Measurements from ENCODE around the gene CLCF1. TPM values are rescaled to one million over a fixed set of nuclear protein-coding genes. Genes with fewer than 3 reads are reported as not detected.

Gene CLCF1
- total and polyA plus RNA-seq, 10 of the 15 experiments (the other 5 are each of a cell fraction or from before 2014, with no cell fraction given) = 0.16 to 2.1 (median 0.63) TPM; not detected in 1

- TF ChIP-seq PBX3 (IDR thresholded peaks at IDR 0.05; ENCODE audit: insufficient replicate concordance, low read depth, low read length) (no peak), EP300 (IDR thresholded peaks at IDR 0.05; ENCODE audit: borderline replicate concordance in 1 of 2, control insufficient read depth in 1 of 2, low read depth in 2 of 2, low read length in 2 of 2) (no peak), EZH2 (IDR thresholded peaks at IDR 0.05; ENCODE audit: borderline replicate concordance, control insufficient read depth, low read depth, low read length) (no peak), CREB1 (IDR thresholded peaks at IDR 0.05; ENCODE audit: low read depth) (no peak), IKZF2 (IDR thresholded peaks at IDR 0.05) (no peak), MYB (IDR thresholded peaks at IDR 0.05; ENCODE audit: borderline replicate concordance, low read depth, low read length) (no peak), ZNF622 (IDR thresholded peaks at IDR 0.05) (no peak), RAD21 (IDR thresholded peaks at IDR 0.05; ENCODE audit: insufficient read depth, low read depth, low read length) (peak; percentile 31; the same call in 1 of the 2 replicates), YY1 (IDR thresholded peaks at IDR 0.05; ENCODE audit: low read depth, low read length) (peak; percentile 90), CEBPB (IDR thresholded peaks at IDR 0.05; ENCODE audit: borderline replicate concordance in 1 of 2, low read depth in 2 of 2, low read length in 2 of 2) (no peak), FOXK2 (IDR thresholded peaks at IDR 0.05) (no peak), ETV6 (conservative IDR thresholded peaks at IDR 0.05 in 1 of 2, IDR thresholded peaks at IDR 0.05 in 1 of 2; ENCODE audit: borderline replicate concordance in 1 of 2, low read depth in 1 of 2) (0 out of 4 replicates have a peak, but pooled peaks of 1 of the 2 experiments have one; percentile 12), IKZF1 (conservative IDR thresholded peaks at IDR 0.05) (peak; percentile 80), PKNOX1 (IDR thresholded peaks at IDR 0.05) (no peak), SMAD5 (IDR thresholded peaks at IDR 0.05; ENCODE audit: low read depth) (0 out of 2 replicates have a peak, but pooled peaks have one; percentile 57), SUZ12 (IDR thresholded peaks at IDR 0.05; ENCODE audit: unreplicated experiment) (no peak), SIX5 (IDR thresholded peaks at IDR 0.05; ENCODE audit: low read depth, low read length, severe bottlenecking) (no peak), RCOR1 (conservative IDR thresholded peaks at IDR 0.05; ENCODE audit: low read depth, low read length) (no peak), IRF4 (IDR thresholded peaks at IDR 0.05; ENCODE audit: low read depth, low read length) (no peak), HCFC1 (IDR thresholded peaks at IDR 0.05; ENCODE audit: low read length) (peak; percentile 35; the same call in 1 of the 2 replicates)
- TF ChIP-seq, protein P1, sequence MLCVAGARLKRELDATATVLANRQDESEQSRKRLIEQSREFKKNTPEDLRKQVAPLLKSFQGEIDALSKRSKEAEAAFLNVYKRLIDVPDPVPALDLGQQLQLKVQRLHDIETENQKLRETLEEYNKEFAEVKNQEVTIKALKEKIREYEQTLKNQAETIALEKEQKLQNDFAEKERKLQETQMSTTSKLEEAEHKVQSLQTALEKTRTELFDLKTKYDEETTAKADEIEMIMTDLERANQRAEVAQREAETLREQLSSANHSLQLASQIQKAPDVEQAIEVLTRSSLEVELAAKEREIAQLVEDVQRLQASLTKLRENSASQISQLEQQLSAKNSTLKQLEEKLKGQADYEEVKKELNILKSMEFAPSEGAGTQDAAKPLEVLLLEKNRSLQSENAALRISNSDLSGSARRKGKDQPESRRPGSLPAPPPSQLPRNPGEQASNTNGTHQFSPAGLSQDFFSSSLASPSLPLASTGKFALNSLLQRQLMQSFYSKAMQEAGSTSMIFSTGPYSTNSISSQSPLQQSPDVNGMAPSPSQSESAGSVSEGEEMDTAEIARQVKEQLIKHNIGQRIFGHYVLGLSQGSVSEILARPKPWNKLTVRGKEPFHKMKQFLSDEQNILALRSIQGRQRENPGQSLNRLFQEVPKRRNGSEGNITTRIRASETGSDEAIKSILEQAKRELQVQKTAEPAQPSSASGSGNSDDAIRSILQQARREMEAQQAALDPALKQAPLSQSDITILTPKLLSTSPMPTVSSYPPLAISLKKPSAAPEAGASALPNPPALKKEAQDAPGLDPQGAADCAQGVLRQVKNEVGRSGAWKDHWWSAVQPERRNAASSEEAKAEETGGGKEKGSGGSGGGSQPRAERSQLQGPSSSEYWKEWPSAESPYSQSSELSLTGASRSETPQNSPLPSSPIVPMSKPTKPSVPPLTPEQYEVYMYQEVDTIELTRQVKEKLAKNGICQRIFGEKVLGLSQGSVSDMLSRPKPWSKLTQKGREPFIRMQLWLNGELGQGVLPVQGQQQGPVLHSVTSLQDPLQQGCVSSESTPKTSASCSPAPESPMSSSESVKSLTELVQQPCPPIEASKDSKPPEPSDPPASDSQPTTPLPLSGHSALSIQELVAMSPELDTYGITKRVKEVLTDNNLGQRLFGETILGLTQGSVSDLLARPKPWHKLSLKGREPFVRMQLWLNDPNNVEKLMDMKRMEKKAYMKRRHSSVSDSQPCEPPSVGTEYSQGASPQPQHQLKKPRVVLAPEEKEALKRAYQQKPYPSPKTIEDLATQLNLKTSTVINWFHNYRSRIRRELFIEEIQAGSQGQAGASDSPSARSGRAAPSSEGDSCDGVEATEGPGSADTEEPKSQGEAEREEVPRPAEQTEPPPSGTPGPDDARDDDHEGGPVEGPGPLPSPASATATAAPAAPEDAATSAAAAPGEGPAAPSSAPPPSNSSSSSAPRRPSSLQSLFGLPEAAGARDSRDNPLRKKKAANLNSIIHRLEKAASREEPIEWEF (IDR thresholded peaks at IDR 0.05; ENCODE audit: insufficient replicate concordance, low read depth, low read length) = no peak
- TF ChIP-seq, protein P2, sequence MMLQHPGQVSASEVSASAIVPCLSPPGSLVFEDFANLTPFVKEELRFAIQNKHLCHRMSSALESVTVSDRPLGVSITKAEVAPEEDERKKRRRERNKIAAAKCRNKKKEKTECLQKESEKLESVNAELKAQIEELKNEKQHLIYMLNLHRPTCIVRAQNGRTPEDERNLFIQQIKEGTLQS (IDR thresholded peaks at IDR 0.05; ENCODE audit: borderline replicate concordance, extremely low read depth, low read depth, low read length) = no peak
These were observed 28.2 kb upstream of the CLCF1 start, which contains the start of gene PPP1CA (continued) for GRCh38 chr11:67401495-67402191.
